HG02763 (cell line): ENCODE data around the gene PCDHB11.
"Not testable (repeated sequence)": the region's sequence is repeated elsewhere in the genome, so short reads cannot be mapped to it uniquely, and the experiment has no call there.

Source experiments
- ATAC-seq: cut with Tn5 transposase; IDR thresholded peaks from one replicate; pipeline ENCODE4 v1.9.1; 2021; ENCODE audit warnings: mild to moderate bottlenecking, moderate library complexity; ENCODE audit not compliant: unreplicated experiment

PCDHB11 gene

DNA sequence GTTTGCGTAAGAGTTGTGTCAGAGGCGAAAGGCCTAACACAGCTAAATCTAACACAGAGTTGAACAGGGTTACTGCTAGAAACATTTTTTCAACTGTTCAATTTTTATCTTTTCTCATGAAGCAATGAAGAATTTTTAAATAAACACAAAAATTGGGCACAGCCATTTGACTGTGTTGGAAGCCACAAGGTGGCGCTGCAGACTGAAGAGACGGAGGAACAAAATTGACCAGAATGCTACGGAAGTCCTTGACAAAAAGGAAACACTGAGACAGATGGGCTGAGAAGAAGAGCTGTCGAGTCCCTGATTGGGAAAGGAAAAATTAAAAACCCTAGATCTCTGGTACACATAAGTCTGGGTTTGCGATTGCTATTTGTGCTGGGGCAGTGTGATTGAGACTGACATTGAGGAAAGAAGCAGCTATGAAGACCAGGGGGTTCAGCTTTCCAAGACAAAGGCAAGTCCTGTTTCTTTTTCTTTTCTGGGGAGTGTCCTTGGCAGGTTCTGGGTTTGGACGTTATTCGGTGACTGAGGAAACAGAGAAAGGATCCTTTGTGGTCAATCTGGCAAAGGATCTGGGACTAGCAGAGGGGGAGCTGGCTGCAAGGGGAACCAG is 12.4 kb upstream of the PCDHB11 start, which contains the start of gene PCDHB9:
Gene PCDHB9 (plus strand): TSS at position 265 of the 616 bp plus-strand sequence. CDS start 158 bp downstream, at position 423.
- no peak for ATAC-seq

DNA sequence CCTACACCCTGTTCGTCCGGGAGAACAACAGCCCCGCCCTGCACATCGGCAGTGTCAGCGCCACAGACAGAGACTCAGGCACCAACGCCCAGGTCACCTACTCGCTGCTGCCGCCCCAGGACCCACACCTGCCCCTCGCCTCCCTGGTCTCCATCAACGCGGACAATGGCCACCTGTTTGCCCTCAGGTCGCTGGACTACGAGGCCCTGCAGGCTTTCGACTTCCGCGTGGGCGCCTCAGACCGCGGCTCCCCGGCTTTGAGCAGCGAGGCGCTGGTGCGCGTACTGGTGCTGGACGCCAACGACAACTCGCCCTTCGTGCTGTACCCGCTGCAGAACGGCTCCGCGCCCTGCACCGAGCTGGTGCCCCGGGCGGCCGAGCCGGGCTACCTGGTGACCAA is 10.7 kb upstream of the PCDHB11 start:
- not testable (repeated sequence) for ATAC-seq

DNA sequence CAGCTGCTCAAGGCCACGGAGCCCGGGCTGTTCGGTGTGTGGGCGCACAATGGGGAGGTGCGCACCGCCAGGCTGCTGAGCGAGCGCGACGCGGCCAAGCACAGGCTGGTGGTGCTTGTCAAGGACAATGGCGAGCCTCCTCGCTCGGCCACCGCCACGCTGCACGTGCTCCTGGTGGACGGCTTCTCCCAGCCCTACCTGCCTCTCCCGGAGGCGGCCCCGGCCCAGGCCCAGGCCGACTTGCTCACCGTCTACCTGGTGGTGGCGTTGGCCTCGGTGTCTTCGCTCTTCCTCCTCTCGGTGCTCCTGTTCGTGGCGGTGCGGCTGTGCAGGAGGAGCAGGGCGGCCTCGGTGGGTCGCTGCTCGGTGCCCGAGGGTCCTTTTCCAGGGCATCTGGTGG is 10.3 kb upstream of the PCDHB11 start:
- not testable (repeated sequence) for ATAC-seq

DNA sequence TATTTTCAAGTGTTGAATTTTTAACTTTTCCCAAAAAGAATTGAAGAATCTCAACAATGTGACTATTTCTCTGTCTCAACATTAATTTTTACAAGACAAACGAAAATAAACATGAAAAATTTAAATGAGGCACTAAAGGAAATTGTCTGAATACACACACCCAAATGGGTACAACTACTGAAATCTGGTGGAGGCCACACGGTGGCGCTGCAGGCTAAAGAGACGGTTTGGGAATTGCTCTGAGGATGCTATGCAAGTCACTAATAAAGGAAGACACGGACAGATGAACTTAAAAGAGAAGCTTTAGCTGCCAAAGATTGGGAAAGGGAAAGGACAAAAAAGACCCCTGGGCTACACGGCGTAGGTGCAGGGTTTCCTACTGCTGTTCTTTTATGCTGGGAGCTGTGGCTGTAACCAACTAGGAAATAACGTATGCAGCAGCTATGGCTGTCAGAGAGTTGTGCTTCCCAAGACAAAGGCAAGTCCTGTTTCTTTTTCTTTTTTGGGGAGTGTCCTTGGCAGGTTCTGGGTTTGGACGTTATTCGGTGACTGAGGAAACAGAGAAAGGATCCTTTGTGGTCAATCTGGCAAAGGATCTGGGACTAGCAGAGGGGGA is 7.2 kb upstream of the PCDHB11 start, which contains the start of gene PCDHB10:
Gene PCDHB10 (plus strand): TSS at position 244 of the 616 bp plus-strand sequence. CDS start 200 bp downstream, at position 444.
- ATAC-seq, result no peak

DNA sequence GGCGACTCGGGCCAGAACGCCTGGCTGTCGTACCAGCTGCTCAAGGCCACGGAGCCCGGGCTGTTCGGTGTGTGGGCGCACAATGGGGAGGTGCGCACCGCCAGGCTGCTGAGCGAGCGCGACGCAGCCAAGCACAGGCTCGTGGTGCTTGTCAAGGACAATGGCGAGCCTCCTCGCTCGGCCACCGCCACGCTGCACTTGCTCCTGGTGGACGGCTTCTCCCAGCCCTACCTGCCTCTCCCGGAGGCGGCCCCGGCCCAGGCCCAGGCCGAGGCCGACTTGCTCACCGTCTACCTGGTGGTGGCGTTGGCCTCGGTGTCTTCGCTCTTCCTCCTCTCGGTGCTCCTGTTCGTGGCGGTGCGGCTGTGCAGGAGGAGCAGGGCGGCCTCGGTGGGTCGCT is 5.1 kb upstream of the PCDHB11 start:
- ATAC-seq, result not testable (repeated sequence)

DNA sequence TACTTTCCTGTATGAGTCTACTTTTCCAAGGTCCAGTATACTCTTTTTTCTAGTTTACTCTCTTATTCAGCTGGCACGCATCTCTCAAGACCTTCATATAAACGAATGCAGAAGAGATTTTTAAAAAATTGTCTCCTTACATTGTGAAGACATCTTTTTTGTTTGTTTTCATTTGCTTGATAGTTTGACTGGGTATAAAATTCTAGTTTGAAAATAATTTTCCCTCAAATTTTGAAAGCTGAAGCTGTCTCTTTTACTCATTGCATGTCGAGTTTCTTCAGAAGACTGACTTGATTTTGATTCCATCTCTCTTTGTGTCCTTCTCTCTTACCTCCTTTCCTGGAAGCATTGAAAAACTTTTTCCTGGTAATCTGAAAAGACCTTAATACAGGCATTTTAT is 3.1 kb upstream of the PCDHB11 start:
- no peak for ATAC-seq

DNA sequence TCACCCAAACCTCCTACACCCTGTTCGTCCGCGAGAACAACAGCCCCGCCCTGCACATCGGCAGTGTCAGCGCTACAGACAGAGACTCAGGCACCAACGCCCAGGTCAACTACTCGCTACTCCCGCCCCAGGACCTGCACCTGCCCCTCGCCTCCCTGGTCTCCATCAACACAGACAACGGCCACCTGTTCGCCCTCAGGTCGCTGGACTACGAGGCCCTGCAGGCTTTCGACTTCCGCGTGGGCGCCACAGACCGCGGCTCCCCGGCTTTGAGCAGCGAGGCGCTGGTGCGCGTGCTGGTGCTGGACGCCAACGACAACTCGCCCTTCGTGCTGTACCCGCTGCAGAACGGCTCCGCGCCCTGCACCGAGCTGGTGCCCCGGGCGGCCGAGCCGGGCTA is 1.7 kb downstream of the PCDHB11 start:
- not testable (repeated sequence) for ATAC-seq

DNA sequence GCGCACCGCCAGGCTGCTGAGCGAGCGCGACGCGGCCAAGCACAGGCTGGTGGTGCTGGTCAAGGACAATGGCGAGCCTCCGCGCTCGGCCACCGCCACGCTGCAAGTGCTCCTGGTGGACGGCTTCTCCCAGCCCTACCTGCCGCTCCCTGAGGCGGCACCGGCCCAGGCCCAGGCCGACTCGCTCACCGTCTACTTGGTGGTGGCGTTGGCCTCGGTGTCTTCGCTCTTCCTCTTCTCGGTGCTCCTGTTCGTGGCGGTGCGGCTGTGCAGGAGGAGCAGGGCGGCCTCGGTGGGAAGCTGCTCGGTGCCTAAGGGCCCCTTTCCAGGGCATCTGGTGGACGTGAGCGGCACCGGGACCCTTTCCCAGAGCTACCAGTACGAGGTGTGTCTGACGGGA is 2.2 kb downstream of the PCDHB11 start:
- ATAC-seq, result not testable (repeated sequence)

DNA sequence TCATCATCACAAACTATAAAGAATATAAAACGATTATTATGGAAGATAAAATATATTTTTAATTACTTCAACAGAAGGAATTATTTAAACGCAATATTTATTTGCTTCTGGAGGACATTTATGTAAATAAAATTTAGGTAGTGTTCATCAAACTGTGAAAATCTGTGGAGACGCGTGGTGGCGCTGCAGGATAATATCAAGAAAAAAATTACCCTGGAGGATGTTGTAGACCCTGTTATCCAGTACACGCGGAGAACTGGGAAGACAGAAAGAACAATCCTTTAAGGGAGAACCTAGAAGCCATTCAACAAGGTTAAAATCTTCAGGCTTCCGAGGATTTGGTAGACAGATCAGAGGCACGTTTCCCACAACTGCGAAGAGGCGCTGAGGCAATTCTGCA is 9.1 kb downstream of the PCDHB11 start, which contains the start of gene PCDHB12:
Gene PCDHB12 (plus strand): TSS at position 242 of the 400 bp plus-strand sequence. CDS start 189 bp downstream, outside the sequence.
- ATAC-seq, result no peak

DNA sequence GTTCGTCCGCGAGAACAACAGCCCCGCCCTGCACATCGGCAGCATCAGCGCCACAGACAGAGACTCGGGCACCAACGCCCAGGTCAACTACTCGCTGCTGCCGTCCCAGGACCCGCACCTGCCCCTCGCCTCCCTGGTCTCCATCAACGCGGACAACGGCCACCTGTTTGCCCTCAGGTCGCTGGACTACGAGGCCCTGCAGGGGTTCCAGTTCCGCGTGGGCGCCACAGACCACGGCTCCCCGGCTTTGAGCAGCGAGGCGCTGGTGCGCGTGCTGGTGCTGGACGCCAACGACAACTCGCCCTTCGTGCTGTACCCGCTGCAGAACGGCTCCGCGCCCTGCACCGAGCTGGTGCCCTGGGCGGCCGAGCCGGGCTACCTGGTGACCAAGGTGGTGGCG is 10.9 kb downstream of the PCDHB11 start:
- not testable (repeated sequence) for ATAC-seq

DNA sequence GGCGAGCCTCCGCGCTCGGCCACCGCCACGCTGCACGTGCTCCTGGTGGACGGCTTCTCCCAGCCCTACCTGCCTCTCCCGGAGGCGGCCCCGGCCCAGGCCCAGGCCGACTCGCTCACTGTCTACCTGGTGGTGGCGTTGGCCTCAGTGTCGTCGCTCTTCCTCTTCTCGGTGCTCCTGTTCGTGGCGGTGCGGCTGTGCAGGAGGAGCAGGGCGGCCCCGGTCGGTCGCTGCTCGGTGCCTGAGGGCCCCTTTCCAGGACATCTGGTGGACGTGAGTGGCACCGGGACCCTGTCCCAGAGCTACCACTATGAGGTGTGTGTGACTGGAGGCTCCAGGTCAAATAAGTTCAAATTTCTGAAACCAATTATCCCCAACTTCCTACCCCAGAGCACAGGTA is 11.4 kb downstream of the PCDHB11 start:
- not testable (repeated sequence) for ATAC-seq

DNA sequence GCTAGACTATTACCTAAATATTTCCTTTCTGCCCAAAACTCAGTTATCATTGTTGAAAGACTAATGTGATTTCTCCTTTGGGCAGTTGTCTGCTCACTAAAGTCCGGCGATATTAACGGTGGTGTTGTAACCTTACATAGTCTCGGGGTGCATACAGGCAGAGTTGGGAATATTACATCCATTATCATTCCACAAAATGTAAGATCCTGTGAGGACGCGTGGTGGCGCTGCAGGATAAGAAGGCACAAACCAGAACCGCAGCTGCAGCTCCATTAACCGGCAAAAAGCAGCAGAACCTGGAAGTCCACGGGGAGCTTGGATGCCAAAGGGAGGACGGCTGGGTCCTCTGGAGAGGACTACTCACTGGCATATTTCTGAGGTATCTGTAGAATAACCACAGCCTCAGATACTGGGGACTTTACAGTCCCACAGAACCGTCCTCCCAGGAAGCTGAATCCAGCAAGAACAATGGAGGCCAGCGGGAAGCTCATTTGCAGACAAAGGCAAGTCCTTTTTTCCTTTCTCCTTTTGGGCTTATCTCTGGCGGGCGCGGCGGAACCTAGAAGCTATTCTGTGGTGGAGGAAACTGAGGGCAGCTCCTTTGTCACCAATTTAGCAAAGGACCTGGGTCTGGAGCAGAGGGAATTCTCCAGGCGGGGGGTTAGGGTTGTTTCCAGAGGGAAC is 14.4 kb downstream of the PCDHB11 start, which contains the start of gene PCDHB13:
Gene PCDHB13 (plus strand): TSS at position 264 of the 684 bp plus-strand sequence. CDS start 205 bp downstream, at position 469.
- ATAC-seq, result not testable (repeated sequence)

DNA sequence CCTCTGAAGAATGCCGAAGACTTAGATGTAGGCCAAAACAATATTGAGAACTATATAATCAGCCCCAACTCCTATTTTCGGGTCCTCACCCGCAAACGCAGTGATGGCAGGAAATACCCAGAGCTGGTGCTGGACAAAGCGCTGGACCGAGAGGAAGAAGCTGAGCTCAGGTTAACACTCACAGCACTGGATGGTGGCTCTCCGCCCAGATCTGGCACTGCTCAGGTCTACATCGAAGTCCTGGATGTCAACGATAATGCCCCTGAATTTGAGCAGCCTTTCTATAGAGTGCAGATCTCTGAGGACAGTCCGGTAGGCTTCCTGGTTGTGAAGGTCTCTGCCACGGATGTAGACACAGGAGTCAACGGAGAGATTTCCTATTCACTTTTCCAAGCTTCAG is 15.2 kb downstream of the PCDHB11 start:
- not testable (repeated sequence) for ATAC-seq

DNA sequence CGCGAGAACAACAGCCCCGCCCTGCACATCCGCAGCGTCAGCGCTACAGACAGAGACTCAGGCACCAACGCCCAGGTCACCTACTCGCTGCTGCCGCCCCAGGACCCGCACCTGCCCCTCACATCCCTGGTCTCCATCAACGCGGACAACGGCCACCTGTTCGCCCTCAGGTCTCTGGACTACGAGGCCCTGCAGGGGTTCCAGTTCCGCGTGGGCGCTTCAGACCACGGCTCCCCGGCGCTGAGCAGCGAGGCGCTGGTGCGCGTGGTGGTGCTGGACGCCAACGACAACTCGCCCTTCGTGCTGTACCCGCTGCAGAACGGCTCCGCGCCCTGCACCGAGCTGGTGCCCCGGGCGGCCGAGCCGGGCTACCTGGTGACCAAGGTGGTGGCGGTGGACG is 16.1 kb downstream of the PCDHB11 start:
- ATAC-seq, result not testable (repeated sequence)

DNA sequence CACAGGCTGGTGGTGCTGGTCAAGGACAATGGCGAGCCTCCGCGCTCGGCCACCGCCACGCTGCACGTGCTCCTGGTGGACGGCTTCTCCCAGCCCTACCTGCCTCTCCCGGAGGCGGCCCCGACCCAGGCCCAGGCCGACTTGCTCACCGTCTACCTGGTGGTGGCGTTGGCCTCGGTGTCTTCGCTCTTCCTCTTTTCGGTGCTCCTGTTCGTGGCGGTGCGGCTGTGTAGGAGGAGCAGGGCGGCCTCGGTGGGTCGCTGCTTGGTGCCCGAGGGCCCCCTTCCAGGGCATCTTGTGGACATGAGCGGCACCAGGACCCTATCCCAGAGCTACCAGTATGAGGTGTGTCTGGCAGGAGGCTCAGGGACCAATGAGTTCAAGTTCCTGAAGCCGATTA is 16.6 kb downstream of the PCDHB11 start:
- ATAC-seq, result not testable (repeated sequence)

DNA sequence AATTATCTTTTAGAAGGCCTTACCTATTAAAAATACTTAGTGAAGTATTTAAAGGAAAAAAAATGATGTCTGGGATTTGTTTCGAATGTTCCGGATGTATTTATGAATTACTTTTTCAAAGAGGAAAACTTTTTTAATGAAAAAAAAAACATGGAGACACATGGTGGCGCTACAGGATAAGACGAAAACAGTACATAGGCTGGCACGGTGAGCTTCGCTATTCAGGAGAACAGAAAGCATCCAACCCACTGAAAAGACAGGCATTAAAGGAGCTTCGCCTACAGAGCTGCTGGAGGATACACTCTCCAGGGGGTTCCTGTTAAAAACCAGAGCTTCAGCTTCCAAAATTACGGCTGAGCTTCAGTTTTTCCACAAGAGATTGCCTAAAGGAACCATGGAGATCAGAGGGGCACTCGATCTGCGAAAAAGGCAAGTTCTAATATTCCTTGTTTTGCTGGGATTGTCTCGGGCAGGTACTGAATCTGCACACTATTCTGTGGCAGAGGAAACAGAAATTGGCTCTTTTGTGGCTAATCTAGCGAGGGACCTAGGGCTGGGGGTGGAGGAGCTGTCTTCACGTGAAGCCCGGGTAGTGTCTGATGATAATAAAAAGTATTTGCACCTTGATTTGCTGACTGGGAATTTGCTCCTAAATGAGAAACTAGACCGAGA is 23.8 kb downstream of the PCDHB11 start, which contains the start of gene PCDHB14:
Gene PCDHB14 (plus strand): TSS at position 232 of the 672 bp plus-strand sequence. CDS start 163 bp downstream, at position 395.
- no peak for ATAC-seq

DNA sequence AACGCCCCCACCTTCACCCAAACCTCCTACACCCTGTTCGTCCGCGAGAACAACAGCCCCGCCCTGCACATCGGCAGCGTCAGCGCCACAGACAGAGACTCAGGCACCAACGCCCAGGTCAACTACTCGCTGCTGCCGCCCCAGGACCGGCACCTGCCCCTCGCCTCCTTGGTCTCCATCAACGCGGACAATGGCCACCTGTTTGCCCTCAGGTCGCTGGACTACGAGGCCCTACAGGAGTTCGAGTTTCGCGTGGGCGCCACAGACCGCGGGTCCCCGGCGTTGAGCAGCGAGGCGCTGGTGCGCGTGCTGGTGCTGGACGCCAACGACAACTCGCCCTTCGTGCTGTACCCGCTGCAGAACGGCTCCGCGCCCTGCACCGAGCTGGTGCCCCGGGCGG is 25.4 kb downstream of the PCDHB11 start:
- ATAC-seq, result not testable (repeated sequence)

DNA sequence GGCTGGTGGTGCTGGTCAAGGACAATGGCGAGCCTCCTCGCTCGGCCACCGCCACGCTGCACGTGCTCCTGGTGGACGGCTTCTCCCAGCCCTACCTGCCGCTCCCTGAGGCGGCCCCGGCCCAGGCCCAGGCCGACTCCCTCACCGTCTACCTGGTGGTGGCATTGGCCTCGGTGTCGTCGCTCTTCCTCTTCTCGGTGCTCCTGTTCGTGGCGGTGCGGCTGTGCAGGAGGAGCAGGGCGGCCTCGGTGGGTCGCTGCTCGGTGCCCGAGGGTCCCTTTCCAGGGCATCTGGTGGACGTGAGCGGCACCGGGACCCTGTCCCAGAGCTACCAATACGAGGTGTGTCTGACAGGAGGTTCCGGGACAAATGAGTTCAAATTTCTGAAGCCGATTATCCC is 26.0 kb downstream of the PCDHB11 start:
- not testable (repeated sequence) for ATAC-seq

DNA sequence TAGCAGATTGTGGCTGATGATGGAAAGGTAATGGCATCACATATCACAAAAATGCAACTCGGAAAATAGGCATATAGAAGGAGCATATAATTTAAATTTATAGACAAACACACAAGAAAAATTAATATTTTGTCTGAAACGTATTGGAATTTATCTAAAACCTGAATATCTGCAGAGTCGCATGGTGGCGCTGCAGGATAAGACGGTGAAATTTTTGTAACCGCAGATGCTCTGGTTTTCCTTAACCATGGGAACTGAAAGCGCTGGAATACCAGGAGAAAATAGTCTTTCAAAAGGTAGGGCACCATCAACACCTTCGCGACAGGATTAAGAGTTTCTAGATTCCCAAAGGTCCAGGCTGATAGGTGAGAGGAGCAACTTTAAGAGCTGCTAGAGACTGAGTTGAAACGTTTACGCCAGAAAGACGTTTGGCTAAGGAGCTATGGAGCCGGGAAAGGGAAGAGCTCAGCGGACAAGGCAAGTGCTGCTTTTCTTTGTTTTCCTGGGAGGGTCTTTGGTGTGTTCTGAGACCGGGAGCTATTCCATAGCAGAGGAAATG is 34.8 kb downstream of the PCDHB11 start:
- no peak for ATAC-seq

DNA sequence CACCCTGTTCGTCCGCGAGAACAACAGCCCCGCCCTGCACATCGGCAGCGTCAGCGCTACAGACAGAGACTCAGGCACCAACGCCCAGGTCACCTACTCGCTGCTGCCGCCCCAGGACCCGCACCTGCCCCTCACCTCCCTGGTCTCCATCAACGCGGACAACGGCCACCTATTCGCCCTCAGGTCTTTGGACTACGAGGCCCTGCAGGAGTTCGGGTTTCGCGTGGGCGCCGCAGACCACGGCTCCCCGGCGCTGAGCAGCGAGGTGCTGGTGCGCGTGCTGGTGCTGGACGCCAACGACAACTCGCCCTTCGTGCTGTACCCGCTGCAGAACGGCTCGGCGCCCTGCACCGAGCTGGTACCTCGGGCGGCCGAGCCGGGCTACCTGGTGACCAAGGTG is 36.5 kb downstream of the PCDHB11 start:
- ATAC-seq, result not testable (repeated sequence)
